ENCODE results near the gene SNCA.

SNCA gene

GRCh38 chr4:89807441-89808140, 29.4 kb downstream of the SNCA start:
- no peak for FAIRE-seq

GRCh38 chr4:89805297-89805696, 31.7 kb downstream of the SNCA start:
- no peak for FAIRE-seq

GRCh38 chr4:89803915-89804314, 33.0 kb downstream of the SNCA start:
- FAIRE-seq: no peak

GRCh38 chr4:89803036-89803435, 33.9 kb downstream of the SNCA start:
- no peak for FAIRE-seq

GRCh38 chr4:89800527-89801103, 36.3 kb downstream of the SNCA start:
- no peak for FAIRE-seq

- FAIRE-seq: no peak
These were observed 36.9 kb downstream of the SNCA start for GRCh38 chr4:89800012-89800516.

GRCh38 chr4:89799071-89799470, 37.9 kb downstream of the SNCA start:
- FAIRE-seq: no peak

- FAIRE-seq: no peak
These were observed 39.8 kb downstream of the SNCA start for GRCh38 chr4:89797117-89797516.

- FAIRE-seq: no peak
These were observed 48.5 kb downstream of the SNCA start for GRCh38 chr4:89788206-89789072.

- FAIRE-seq: no peak
These were observed 52.2 kb downstream of the SNCA start for GRCh38 chr4:89784686-89785231.

- no peak for FAIRE-seq
These were observed 55.6 kb downstream of the SNCA start for GRCh38 chr4:89781321-89781720.

- no peak for FAIRE-seq
These were observed 63.2 kb downstream of the SNCA start for GRCh38 chr4:89773805-89774204.

- FAIRE-seq: no peak
These were observed 67.1 kb downstream of the SNCA start for GRCh38 chr4:89769856-89770255.

- no peak for FAIRE-seq
These were observed 69.0 kb downstream of the SNCA start for GRCh38 chr4:89767924-89768323.

GRCh38 chr4:89765966-89766365, 71.0 kb downstream of the SNCA start:
- no peak for FAIRE-seq

GRCh38 chr4:89765528-89765927, 71.4 kb downstream of the SNCA start:
- no peak for FAIRE-seq

- FAIRE-seq: no peak
These were observed 74.7 kb downstream of the SNCA start for GRCh38 chr4:89762311-89762710.

- FAIRE-seq: no peak
These were observed 77.5 kb downstream of the SNCA start for GRCh38 chr4:89759426-89759825.

- no peak for FAIRE-seq
These were observed 79.7 kb downstream of the SNCA start for GRCh38 chr4:89757154-89757719.

- peak; percentile 79 for FAIRE-seq
These were observed 81.7 kb downstream of the SNCA start for GRCh38 chr4:89755220-89755619.

GRCh38 chr4:89754531-89754930, 82.4 kb downstream of the SNCA start:
- FAIRE-seq: no peak

- no peak for FAIRE-seq
These were observed 83.3 kb downstream of the SNCA start for GRCh38 chr4:89753601-89754066.
